ENCODE data around the gene CADPS2.
"Not testable (repeated sequence)": the region's sequence is repeated elsewhere in the genome, so short reads cannot be mapped to it uniquely, and the experiment has no call there.

CADPS2 gene

GRCh38 chr7:122658856-122659255 is 227.4 kb downstream of the CADPS2 start:
- no peak for DNase-seq

GRCh38 chr7:122653685-122654084 is 232.6 kb downstream of the CADPS2 start:
- no peak for DNase-seq

GRCh38 chr7:122652876-122653275 is 233.4 kb downstream of the CADPS2 start:
- DNase-seq, result no peak

- DNase-seq, result no peak
These were observed 234.8 kb downstream of the CADPS2 start for GRCh38 chr7:122651451-122651850.

- no peak for DNase-seq
These were observed 243.0 kb downstream of the CADPS2 start for GRCh38 chr7:122643250-122643649.

GRCh38 chr7:122638459-122638858 is 247.8 kb downstream of the CADPS2 start:
- DNase-seq, result no peak

- no peak for DNase-seq
These were observed 248.5 kb downstream of the CADPS2 start for GRCh38 chr7:122637784-122638183.

- not testable (repeated sequence) for DNase-seq
These were observed 250.8 kb downstream of the CADPS2 start for GRCh38 chr7:122635481-122635880.

- no peak for DNase-seq
These were observed 252.8 kb downstream of the CADPS2 start for GRCh38 chr7:122633472-122633871.

- DNase-seq, result no peak
These were observed 254.0 kb downstream of the CADPS2 start for GRCh38 chr7:122632238-122632637.

GRCh38 chr7:122629412-122629953 is 256.8 kb downstream of the CADPS2 start:
- DNase-seq, result no peak

GRCh38 chr7:122628651-122629411 is 257.4 kb downstream of the CADPS2 start:
- no peak for DNase-seq

GRCh38 chr7:122626785-122627184 is 259.5 kb downstream of the CADPS2 start:
- DNase-seq, result no peak

GRCh38 chr7:122622682-122623081 is 263.6 kb downstream of the CADPS2 start:
- DNase-seq, result peak; percentile 12

GRCh38 chr7:122619664-122620063 is 266.6 kb downstream of the CADPS2 start:
- no peak for DNase-seq

- no peak for DNase-seq
These were observed 267.6 kb downstream of the CADPS2 start for GRCh38 chr7:122618585-122619189.

- no peak for DNase-seq
These were observed 269.3 kb downstream of the CADPS2 start for GRCh38 chr7:122616951-122617350.

- DNase-seq, result no peak
These were observed 280.3 kb downstream of the CADPS2 start for GRCh38 chr7:122605929-122606328.

GRCh38 chr7:122604251-122604650 is 282.0 kb downstream of the CADPS2 start:
- DNase-seq, result no peak

GRCh38 chr7:122602800-122603199 is 283.5 kb downstream of the CADPS2 start:
- DNase-seq, result no peak

GRCh38 chr7:122600630-122601029 is 285.6 kb downstream of the CADPS2 start:
- DNase-seq, result no peak

- no peak for DNase-seq
These were observed 286.2 kb downstream of the CADPS2 start for GRCh38 chr7:122600042-122600441.

- no peak for DNase-seq
These were observed 289.0 kb downstream of the CADPS2 start for GRCh38 chr7:122597277-122597676.

- DNase-seq, result no peak
These were observed 290.4 kb downstream of the CADPS2 start for GRCh38 chr7:122595885-122596284.

Measured in NCI-H2171 (cell line).